SHP77 (cell line): ENCODE results near the gene CACNG7.

Experiments used
- DNase-seq, 2 experiments: peaks; one replicate each; lab custom pipeline; 2025; lab: John Stamatoyannopoulos, UW

CACNG7 gene

DNA sequence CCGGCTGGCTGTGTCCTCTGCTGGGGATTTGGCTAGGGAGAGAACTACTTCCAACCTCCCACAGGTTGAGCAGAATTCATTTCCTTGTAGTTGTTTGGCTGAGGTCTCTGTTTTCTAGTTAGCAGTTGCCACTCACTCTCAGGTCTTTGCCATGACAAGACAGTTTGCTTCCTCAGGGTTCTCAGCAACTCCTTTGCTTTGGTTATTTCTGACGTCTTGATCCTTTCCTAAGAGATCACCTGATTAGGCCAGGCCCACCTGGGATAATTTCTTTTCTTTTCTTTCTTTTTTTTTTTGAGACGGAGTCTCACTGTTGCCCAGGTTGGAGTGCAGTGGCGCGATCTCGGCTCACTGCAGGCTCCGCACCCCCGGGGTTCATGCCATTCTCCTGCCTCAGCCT is 44.3 kb downstream of the CACNG7 start:
- no peak for DNase-seq

DNA sequence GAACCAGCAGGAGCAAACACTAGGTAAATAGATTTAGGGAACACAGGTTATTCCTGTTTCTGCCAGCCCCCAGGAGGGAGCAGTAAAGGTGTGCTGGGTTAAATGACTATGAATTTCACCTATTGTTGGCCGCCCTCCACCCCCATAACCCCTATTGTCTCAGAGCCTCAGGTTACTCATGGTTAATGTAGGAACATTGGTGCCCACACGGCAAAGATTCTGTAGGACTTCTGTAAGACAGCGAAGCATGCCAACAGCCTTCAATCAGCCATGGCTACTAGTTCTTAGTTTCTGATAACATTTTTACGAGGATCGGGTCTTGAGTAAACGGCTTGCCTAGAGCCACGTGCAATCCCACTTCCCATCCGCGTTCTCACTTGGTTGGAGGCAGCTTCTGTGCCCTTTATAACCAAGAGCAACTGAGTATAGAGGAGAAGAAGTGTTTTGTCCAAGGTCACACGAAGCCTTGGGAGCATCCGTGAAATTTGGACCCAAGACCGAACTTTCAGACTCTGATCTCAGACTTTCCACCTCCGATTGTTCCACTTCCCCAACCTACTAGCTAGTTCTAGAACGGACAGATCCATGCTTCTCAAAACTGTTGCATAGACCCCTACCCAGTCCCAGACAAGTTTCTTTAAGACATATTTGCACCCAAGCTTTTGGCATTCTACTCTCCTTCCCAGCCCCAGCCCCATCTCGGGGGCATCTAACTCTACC is 48.5 kb downstream of the CACNG7 start:
- DNase-seq, result no peak

DNA sequence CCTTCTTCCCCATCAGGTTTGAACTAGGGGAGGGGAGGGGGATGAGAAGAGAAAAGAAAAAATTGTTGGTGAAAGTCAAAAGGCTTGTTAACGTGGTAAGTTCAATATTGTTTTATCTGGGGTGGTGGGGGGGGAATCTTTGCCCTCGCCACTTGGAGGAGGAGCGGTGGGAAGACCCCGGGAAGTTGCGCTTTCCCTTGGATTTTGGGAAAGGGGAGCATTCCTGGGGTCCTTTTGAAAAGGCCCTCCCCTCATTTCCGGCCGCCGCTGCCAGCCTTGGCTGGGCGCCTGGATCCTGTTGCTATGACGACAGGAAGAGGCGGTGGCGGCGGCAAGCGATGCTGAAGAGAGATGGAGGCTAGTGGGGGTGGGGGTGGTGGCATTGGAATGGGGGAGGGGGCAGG is 49.1 kb downstream of the CACNG7 start:
- peak in 1 of 2 experiments; percentile 36 for DNase-seq

DNA sequence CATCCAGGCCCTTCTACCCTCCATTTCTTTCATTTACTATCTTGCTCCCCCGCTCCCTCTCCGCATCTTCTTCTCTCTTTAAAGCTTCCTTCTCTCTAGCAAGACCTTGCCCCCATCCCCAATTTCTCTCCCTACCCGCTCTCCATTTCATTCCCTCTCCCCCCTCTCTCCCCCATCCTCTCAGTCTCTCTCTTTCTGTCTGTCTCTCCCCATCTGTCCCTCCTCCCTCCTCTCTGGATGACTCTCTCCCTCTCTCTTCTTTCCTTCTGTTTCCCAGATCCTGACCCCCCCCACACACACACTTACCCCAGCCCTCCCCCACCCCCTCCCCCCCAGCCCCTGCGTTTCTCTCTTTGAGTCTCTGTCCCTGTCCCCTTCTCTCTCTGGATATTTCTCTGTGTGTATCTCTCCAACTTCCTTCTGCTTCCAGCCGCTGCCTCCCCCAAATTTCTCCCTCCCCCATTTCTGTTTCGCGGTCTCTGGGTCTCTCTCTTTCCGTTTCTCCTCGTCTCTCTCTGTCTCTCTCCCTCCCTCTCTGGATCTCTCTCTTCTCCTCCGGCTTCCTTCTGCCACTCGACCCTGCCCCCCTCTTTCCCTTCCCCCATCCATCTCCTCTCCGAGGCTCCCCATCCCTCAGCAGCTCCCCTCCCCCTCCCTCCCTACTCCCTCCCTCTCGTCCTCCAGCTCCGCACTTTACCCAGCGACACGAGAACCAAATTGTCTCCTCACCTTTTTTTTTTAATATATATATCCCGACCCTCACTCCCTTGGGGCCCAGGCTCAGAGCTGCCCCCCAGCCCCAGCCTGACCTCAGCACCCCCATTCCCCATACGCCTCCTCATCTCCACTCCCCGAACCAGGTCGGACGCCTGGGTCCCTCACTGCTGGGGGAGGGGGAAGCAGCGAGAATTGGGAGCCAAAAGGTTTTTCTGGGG is 50.0 kb downstream of the CACNG7 start:
- no peak for DNase-seq

DNA sequence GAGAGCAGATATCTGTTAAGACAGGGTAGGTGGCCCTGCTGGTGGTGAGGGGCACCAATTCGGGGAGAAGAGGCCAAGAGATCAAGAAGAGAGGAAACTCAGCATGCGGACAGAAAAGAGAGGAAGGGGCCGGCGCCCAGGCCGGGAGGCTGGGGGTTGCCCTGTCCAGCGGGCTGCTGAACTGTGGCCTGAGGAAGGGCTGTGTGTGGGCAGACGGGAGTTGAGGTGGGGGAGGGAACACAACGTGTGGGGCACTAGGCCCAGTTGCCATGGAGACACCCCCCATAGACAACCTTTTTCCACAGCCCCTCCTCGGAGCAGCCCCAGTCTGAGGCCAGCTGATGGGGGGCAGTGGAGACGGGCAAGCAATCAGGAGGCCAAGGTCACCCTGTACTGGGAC is 51.1 kb downstream of the CACNG7 start:
- no peak for DNase-seq

DNA sequence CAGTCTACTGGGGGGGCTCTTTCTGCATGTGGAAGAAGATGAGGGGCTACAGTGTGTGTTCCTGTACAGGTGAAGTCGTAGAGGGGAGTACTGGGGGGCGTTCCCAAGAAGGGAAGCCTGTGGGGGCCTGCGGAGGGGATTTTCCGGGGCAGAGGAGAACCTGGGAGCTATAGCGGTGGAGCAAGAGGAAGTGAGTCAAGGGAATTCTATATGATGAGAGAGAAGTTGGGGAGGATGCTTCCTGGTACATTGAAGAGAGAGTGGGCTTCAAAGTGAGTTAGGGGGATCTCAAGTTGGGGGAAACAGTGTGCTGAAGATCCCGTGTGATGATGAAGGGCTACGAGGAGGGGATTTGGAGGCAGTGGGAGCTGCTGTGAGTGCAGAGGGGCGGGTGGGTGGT is 51.8 kb downstream of the CACNG7 start:
- no peak for DNase-seq

DNA sequence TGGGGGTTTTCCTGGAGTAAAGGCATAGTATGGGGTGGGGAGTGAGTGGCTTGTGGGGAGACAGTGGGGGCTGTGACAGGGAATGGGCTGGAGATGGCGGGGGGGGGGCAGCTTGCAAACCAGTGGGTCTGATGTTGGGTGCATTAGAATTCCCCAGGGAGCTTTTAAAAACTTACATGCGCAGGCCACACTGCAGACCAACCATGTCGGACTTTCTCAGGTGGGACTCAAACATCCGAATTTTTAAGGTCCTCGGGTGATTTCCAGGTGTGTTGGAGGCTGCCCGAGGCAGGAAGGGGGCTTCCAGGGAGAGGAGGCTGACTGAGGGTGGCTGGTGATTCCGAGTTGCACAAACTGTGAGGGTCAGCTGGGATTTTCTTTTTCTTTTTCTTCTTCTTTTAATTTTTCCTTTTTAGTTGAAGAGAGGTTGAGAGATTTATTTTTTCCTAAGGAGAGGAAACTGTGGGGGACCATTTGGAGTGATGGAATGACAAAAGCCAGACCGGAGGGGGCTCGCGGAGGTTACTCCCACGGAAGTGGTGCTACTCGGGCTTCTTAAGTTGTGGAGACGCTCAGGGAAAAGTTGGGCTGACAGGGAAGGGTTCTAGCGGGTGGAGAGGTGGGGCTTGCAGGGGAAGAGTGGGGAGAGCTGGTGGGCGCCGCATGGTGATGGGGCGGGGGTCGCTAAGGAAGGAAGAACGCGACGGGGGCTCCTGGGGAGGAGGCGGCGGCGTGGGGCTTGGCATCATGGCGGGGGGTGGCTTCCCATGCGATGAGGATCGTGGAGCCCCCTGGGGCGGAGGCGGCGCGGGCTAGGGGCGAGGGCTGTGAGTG is 52.7 kb downstream of the CACNG7 start:
- DNase-seq, result no peak

DNA sequence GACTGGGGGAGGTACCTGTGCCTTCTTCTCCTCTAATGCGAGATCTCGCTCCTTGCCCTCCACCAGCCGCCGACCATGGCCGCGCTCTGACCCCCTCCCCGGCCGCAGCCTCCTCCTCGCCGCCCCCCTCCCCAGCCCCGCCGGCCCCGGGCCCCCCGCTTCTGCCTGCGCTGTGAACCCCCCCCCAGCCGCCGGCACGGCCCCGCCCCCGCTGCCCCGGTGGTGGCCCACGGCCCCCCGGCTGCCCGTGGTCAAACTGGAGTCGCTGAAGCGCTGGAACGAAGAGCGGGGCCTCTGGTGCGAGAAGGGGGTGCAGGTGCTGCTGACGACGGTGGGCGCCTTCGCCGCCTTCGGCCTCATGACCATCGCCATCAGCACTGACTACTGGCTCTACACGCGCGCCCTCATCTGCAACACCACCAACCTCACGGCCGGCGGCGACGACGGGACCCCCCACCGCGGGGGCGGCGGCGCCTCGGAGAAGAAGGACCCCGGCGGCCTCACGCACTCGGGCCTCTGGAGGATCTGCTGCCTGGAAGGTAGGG is 53.9 kb downstream of the CACNG7 start, which contains the start of gene CACNG8:
Gene CACNG8, plus strand, starts transcription at position 51 of the 545 bp plus-strand sequence.
- DNase-seq, result no peak

DNA sequence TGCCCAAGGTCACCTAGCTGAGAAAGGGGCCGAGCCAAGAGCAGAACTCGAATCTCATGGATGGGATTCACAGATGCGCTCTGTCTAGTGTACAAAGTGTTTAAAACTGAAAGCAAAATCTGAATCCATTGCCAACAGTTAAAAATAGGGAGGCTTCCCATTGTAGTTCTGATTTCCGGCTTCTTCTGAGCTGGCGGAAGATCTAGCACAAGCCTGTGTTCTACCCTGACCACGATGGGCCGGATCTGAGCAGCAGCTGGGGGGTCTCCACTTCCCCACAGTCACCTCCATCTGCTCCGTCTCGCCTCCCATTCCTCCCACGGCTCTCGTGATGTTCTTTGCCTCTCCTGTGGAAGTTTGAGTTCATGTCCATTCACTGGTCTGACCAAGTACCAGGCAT is 56.0 kb downstream of the CACNG7 start:
- no peak for DNase-seq

DNA sequence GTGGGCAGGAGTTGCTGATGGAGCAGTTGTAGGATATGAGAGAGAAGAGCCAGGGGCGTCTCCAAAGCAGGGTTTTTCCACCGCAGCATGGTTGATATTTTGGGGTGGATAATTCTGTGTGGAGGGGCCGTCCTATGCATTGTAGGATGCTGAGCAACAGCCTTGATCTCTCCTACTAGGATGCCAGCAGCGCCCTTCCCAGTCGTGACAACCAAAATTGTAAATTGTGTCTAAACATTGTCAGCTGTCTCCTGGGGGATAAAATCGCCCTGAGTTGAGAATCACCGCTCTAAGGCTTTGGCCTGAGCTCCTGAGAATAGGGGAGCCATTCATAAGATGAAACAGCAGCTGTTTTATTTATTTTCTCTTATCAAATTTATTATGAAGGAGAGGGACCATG is 57.9 kb downstream of the CACNG7 start:
- DNase-seq, result no peak

DNA sequence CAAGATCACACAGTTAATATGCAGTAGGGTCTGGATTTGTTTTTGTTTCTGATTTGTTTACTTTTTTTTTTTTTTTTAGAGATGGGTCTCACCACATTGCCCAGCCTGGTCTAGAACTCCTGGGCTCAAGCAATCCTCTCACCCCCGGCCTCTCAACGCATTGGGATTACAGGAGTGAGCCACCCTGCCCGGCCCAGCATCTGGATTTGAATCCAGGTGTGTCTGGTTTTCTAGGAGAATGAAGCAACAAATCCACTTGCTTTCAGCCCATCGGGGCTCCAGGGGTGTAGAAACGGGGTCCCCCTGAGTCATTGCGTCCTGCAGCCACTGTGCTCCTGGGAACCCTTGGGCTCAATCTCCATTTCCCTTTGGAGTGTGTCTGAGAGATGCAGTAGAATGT is 60.3 kb downstream of the CACNG7 start:
- DNase-seq, result no peak

DNA sequence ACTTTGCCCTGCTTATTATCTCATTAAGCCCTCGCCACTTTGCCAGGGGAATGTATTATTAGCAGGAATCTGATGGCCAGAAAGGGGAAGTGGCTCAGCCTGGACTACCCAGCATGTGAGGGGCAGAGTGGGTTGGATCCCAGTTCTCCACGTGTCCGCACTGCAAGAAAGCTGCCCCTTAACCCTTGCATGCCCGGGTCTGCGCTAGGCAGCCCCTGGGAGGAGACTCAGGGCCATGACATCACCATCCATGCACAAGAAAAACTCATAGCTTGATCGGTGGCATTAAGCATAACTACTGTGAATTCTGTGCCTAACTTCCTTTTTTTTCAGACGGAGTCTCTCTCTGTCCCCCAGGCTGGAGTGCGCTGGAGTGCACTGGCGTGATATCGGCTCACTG is 62.6 kb downstream of the CACNG7 start:
- DNase-seq, result no peak

DNA sequence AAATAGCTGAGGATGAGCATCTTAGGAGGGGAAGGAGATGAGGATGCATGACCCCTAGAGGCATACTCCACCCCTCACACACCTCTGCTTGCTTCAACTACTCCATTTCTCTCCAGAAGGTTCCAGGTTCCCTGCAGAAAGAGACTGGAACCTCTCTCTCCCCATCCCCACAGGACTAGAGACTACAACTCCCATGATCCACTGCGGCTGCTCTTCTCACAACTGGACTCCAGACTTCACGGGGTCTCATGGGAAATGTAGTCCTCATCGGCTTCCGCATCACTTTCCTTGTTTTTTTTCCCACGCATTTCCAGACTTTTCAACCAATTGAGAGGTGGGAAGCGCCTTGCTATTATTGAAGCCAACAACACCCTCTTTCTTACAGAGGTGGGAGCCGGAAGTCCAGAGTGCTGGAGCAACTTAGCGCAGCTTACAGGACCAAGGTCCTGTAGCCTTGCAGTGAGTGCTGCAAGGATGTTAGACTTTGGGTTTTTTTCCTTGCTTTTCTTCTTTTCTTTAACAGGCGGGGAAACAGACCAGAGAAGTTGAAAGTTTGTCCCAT is 68.4 kb downstream of the CACNG7 start:
- peak; percentile 70 to 75 for DNase-seq

DNA sequence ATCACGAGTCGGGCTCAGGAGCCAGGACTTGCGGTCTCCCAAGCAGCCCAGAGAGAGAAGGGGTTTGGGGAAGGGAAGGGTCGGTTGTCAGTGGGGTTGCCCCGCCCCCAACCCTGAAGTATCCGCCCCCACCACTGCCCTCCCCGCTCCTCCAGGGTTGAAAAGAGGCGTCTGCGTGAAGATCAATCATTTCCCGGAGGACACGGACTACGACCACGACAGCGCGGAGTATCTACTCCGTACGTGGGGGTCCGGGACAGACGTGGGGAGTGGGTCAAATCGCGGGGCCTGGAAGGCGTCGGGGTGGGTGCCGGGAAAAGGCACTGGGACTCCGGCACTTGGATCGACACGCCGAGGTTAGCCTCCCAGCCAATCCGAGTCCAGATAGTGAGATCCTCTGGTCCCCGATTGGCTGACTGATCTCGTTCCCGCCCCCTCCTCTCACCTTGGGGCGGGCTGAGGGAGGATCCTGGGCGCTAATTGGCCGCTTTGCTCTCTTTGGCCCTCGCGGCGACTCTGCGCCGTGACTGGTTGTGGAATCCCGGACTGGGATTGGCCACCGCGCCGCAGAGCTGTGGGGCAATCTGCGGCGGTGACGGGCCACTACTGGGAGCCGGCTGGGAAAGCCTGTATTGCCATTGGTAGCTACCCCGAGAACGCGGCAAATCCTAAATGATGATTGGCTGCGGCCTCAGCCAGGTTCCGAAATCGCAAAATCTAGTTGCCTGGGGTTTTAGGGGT is 69.1 kb downstream of the CACNG7 start:
- DNase-seq, result no peak

DNA sequence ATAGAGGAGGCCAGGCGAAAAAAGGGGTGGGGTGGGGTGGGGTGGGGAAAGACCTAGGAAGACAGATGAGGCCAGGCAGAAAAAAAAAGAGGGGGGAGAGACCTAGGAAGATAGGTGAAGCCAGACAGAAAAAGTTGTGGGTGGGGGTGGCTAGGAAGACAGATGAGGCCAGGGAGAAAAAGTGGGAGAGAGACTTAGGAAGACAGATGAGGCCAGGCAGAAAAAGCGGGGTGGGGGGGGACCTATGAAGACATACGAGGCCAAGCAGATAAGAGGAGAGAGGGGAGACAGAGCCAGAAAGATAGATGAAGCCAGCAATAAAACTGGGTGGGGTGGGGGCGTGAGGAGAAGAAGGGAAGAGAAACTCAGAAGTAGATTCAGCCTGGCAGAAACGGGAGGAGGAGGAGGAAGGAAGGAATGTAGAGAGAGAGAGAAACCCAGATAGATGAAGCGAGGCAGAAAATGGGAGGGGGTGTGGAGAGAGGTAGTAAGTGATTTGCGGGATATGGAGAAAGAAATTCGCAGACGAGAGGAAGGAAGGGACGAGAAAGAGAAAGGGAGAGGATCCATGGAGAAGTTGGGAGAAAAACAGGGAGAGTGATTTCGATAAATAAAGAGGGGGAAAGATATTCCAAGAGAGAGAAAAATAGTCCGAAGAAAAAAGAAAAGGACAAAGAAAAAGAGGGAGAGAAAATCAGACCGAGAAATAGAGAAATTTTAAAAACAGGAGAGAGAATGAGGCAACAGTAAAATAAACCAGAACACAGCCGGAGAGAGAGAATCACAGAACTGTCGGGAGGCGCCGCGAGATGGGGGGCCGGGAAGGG is 70.1 kb downstream of the CACNG7 start:
- no peak for DNase-seq

DNA sequence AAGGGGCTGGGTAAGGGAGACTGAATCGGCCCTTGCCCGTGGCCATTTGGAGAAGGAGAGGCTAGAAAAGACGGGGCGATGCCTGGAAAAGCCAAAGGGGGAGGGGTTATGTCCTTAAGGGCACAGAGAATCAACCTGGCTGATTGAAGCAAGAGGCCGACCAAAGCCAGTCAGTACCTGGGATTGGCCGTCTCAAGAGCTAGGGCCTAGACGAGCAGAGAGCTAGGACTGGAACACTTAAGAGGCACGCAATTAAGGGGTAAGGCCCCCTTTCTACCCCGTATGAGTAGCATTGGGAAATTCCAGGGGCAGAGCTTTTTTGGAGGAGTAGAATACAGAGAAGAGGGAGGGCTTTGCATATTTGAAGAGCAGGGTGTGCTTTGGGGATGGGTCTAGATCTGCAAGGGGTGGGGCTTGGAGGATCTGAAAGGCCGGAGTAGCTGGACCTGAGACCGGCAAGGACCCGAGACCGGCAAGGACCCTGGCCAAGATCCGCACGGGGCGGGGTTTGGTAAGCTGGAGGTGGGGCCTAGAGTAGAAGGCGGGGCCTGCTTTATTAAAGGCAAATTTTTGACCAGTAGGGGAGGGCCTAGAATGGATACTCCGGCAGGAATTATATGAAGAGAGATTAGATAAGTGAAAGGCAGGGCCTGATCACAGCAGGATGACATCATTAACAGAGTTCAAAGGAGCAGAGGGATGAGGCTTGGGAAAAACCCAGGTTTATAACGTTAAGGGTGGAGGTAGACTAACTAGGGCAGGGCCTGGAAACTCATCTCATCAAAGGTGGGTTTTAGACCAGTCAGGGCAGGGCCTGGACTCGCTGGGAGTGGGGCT is 71.7 kb downstream of the CACNG7 start:
- DNase-seq, result no peak

DNA sequence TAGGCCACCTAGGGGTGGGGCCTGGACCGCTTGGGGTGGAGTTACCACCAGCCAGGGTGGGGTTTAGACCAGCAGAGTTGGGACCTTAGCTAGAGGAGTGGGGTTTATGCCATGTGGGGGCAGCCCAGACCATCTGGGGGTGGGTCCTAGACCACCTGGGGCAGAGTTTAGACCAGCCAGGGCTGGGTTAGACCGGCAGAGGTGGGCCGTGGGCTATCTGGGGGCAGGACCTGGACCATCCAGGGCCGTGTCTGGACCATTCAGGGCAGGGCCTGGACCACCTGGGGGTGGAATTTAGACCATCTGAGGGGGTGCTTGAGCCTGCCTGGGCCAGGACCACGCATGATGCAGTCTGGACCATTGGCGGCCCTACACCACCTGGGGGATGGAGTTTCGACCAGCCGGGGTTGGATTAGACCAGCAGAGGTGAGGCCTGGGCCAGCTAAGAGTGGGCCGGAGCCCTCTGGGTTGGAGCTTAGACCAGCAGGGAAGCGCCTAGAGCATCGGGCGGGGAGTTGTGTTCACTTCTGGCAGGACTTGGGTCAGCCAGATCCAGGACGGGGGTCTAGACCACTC is 72.4 kb downstream of the CACNG7 start:
- DNase-seq, result no peak

DNA sequence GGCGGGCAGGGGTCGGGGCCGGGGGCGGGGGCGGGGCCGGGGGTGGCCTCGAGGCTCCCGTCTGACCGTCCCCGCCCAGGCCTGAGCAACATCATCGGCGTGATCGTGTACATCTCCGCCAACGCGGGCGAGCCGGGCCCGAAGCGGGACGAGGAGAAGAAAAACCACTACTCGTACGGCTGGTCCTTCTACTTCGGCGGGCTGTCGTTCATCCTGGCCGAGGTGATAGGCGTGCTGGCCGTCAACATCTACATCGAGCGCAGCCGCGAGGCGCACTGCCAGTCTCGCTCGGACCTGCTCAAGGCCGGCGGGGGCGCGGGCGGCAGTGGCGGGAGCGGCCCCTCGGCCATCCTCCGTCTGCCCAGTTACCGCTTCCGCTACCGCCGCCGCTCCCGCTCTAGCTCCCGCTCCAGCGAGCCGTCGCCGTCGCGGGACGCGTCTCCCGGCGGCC is 72.9 kb downstream of the CACNG7 start:
- no peak for DNase-seq

DNA sequence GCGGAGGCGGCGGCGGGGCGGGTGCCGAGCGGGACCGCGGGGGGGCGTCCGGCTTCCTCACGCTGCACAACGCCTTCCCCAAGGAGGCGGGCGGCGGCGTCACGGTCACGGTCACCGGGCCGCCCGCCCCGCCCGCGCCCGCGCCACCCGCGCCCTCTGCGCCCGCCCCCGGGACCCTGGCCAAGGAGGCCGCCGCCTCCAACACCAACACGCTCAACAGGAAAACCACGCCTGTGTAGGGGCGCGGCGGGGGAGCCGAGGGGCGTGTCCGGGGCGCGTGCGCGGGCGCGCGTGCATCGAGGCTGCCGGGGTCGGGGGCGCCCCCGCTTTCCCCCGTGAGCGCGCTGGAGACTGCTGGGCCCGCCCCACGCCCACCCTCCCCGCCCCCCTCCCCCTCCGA is 73.5 kb downstream of the CACNG7 start:
- no peak for DNase-seq
